ENCODE results near the gene LDAF1.
"Not testable (repeated sequence)": the region's sequence is repeated elsewhere in the genome, so short reads cannot be mapped to it uniquely, and the experiment has no call there.

LDAF1 gene

GRCh38 chr16:21158208-21159110, at the start of gene LDAF1:
TSS of gene LDAF1 (plus strand) at chr16:21158674. CDS start at chr16:21161183, 2,509 bp downstream.
- peak; percentile 65 to 71 for DNase-seq (ENCODE audit: low read depth in 1 of 2, low spot score in 1 of 2)

- not testable (repeated sequence) for DNase-seq (ENCODE audit: low read depth in 1 of 2, low spot score in 1 of 2)
Measured at GRCh38 chr16:21115551-21115950, 42.9 kb upstream of the LDAF1 start.

- DNase-seq (ENCODE audit: low read depth in 1 of 2, low spot score in 1 of 2): no peak
Measured at GRCh38 chr16:21116148-21116693, 42.3 kb upstream of the LDAF1 start.

- no peak for DNase-seq (ENCODE audit: low read depth in 1 of 2, low spot score in 1 of 2)
Measured at GRCh38 chr16:21117567-21117966, 40.9 kb upstream of the LDAF1 start.

- no peak for DNase-seq (ENCODE audit: low read depth in 1 of 2, low spot score in 1 of 2)
Measured at GRCh38 chr16:21120976-21121520, 37.4 kb upstream of the LDAF1 start.

GRCh38 chr16:21125191-21125590, 33.3 kb upstream of the LDAF1 start:
- DNase-seq (ENCODE audit: low read depth in 1 of 2, low spot score in 1 of 2): no peak

- DNase-seq (ENCODE audit: low read depth in 1 of 2, low spot score in 1 of 2): no peak
Measured at GRCh38 chr16:21126518-21126917, 32.0 kb upstream of the LDAF1 start.

- no peak for DNase-seq (ENCODE audit: low read depth in 1 of 2, low spot score in 1 of 2)
Measured at GRCh38 chr16:21128991-21129390, 29.5 kb upstream of the LDAF1 start.

GRCh38 chr16:21130811-21131210, 27.7 kb upstream of the LDAF1 start:
- no peak for DNase-seq (ENCODE audit: low read depth in 1 of 2, low spot score in 1 of 2)

GRCh38 chr16:21134053-21134452, 24.4 kb upstream of the LDAF1 start:
- no peak for DNase-seq (ENCODE audit: low read depth in 1 of 2, low spot score in 1 of 2)

GRCh38 chr16:21145738-21146137, 12.7 kb upstream of the LDAF1 start:
- no peak for DNase-seq (ENCODE audit: low read depth in 1 of 2, low spot score in 1 of 2)

GRCh38 chr16:21150375-21151001, 8.0 kb upstream of the LDAF1 start, which contains the start of gene DNAH3:
TSS of gene DNAH3 (minus strand) at chr16:21150846. CDS start at chr16:21150319, 527 bp downstream.
- no peak for DNase-seq (ENCODE audit: low read depth in 1 of 2, low spot score in 1 of 2)

GRCh38 chr16:21152160-21153030, 6.1 kb upstream of the LDAF1 start:
- DNase-seq (ENCODE audit: low read depth in 1 of 2, low spot score in 1 of 2): not testable (repeated sequence)

GRCh38 chr16:21153124-21153729, 5.2 kb upstream of the LDAF1 start:
- not testable (repeated sequence) for DNase-seq (ENCODE audit: low read depth in 1 of 2, low spot score in 1 of 2)

- not testable (repeated sequence) for DNase-seq (ENCODE audit: low read depth in 1 of 2, low spot score in 1 of 2)
Measured at GRCh38 chr16:21156011-21156410, 2.5 kb upstream of the LDAF1 start.

- DNase-seq (ENCODE audit: low read depth in 1 of 2, low spot score in 1 of 2): no peak
Measured at GRCh38 chr16:21156767-21157467, 1.6 kb upstream of the LDAF1 start.

- DNase-seq (ENCODE audit: low read depth in 1 of 2, low spot score in 1 of 2): no peak
Measured at GRCh38 chr16:21157632-21158031, 842 bp upstream of the LDAF1 start.

- DNase-seq (ENCODE audit: low read depth in 1 of 2, low spot score in 1 of 2): peak in 1 of 2 donors; percentile 1
Measured at GRCh38 chr16:21159281-21159951, 942 bp downstream of the LDAF1 start.

GRCh38 chr16:21160276-21160675, 1.8 kb downstream of the LDAF1 start:
- no peak for DNase-seq (ENCODE audit: low read depth in 1 of 2, low spot score in 1 of 2)
